Neuronal stem cell (in vitro differentiated cells): ENCODE measurements around the gene TULP4.

ENCODE experiments used
- DNase-seq: peaks from one replicate; pipeline ENCODE4 v3.0.0-alpha.2; 2013; ENCODE audit warnings: low spot score
- H2AFZ ChIP-seq: one replicate; pipeline ENCODE4 v1.6.1; 2013; ENCODE audit warnings: mild to moderate bottlenecking, low read length, inconsistent platforms
- H2AK5ac ChIP-seq: 2 replicates; pipeline ENCODE4 v1.6.1; 2013; ENCODE audit warnings: low read depth, mild to moderate bottlenecking, inconsistent platforms, low read length, moderate library complexity, mixed read lengths
- H2BK120ac ChIP-seq: 2 replicates; pipeline ENCODE4 v1.6.1; 2013; ENCODE audit warnings: low read depth, mild to moderate bottlenecking, inconsistent platforms, low read length, moderate library complexity, mixed read lengths
- H2BK12ac ChIP-seq: one replicate; pipeline ENCODE4 v1.6.1; 2013; ENCODE audit warnings: low read length, inconsistent platforms
- H2BK15ac ChIP-seq: 2 replicates; pipeline ENCODE4 v1.6.1; 2013; ENCODE audit warnings: mild to moderate bottlenecking, low read length, inconsistent platforms, mixed read lengths
- H2BK5ac ChIP-seq: one replicate; pipeline ENCODE4 v1.6.1; 2013; ENCODE audit warnings: inconsistent platforms, mild to moderate bottlenecking, low read length, moderate library complexity
- H3K14ac ChIP-seq: one replicate; pipeline ENCODE4 v1.6.1; 2013; ENCODE audit warnings: low read length, inconsistent platforms
- H3K18ac ChIP-seq: 2 replicates; pipeline ENCODE4 v1.6.1; 2013; ENCODE audit warnings: low read length, inconsistent platforms
- H3K23ac ChIP-seq: 2 replicates; pipeline ENCODE4 v1.6.1; 2013; ENCODE audit warnings: low read depth, mild to moderate bottlenecking, mixed read lengths, low read length, inconsistent platforms; ENCODE audit not compliant: poor library complexity
- H3K27ac ChIP-seq: replicated peaks from 3 replicates; pipeline ENCODE4 v1.5.1; 2013; ENCODE audit warnings: low read length, inconsistent platforms
- H3K27me3 ChIP-seq, 3 experiments: 2 replicates each; pipeline ENCODE4 v1.6.1; 2013; ENCODE audit warnings: low read length in 3 of 3, mild to moderate bottlenecking in 2 of 3, inconsistent platforms in 1 of 3, low read depth in 1 of 3, mixed read lengths in 1 of 3, moderate library complexity in 1 of 3; ENCODE audit not compliant: control insufficient read depth in 3 of 3, insufficient read depth in 3 of 3
- H3K36me3 ChIP-seq, 2 donors: replicated peaks in 1 of 2; 2 replicates each; pipeline ENCODE4 v1.6.1; 2013; ENCODE audit warnings: low read length in 2 of 2; ENCODE audit not compliant: control insufficient read depth in 2 of 2, insufficient read depth in 2 of 2
- H3K4ac ChIP-seq: 2 replicates; pipeline ENCODE4 v1.6.1; 2013; ENCODE audit warnings: inconsistent platforms, mild to moderate bottlenecking, low read length, moderate library complexity
- H3K4me1 ChIP-seq, 2 donors: 1 replicate in 1 of 2; 2 replicates in 1 of 2; pipeline ENCODE4 v1.6.1; 2013; ENCODE audit warnings: low read length in 2 of 2, low read depth in 1 of 2; ENCODE audit not compliant: control insufficient read depth in 2 of 2, insufficient read depth in 1 of 2
- H3K4me2 ChIP-seq: one replicate; pipeline ENCODE4 v1.6.1; 2013; ENCODE audit warnings: mild to moderate bottlenecking, low read length, inconsistent platforms; ENCODE audit not compliant: insufficient read depth, poor library complexity, severe bottlenecking
- H3K4me3 ChIP-seq, 2 donors: 2 replicates each; pipeline ENCODE4 v1.5.1; 2013; ENCODE audit warnings: low read length in 2 of 2, mild to moderate bottlenecking in 2 of 2, inconsistent platforms in 1 of 2, moderate library complexity in 1 of 2
- H3K79me1 ChIP-seq: one replicate; pipeline ENCODE4 v1.6.1; 2013; ENCODE audit warnings: low read depth, mild to moderate bottlenecking, inconsistent platforms, low read length, moderate library complexity
- H3K9ac ChIP-seq: one replicate; pipeline ENCODE4 v1.6.1; 2013; ENCODE audit warnings: mild to moderate bottlenecking, low read depth, low read length, inconsistent platforms; ENCODE audit not compliant: poor library complexity
- H3K9me3 ChIP-seq, 2 donors: replicated peaks in 1 of 2; 2 replicates each; pipeline versions ENCODE3 to v1.6.1; 2013; ENCODE audit warnings: low read length in 2 of 2, mild to moderate bottlenecking in 2 of 2, inconsistent platforms in 1 of 2, low read depth in 1 of 2, mixed read lengths in 1 of 2, moderate library complexity in 1 of 2; ENCODE audit not compliant: control insufficient read depth in 2 of 2, insufficient read depth in 1 of 2
- H4K8ac ChIP-seq: one replicate; pipeline ENCODE4 v1.6.1; 2013; ENCODE audit warnings: low read depth, mild to moderate bottlenecking, inconsistent platforms, low read length, moderate library complexity
- H4K91ac ChIP-seq: one replicate; pipeline ENCODE4 v1.6.1; 2013; ENCODE audit warnings: low read length, low read depth, mild to moderate bottlenecking, inconsistent platforms; ENCODE audit not compliant: poor library complexity
- WGBS, 2 donors: extraction: QIAGEN DNeasy Blood & Tissue Kit; methylation state at CpG; one replicate each; pipeline ENCODE4 v1.1.7; 2013; ENCODE audit warnings: missing lambda C conversion rate in 2 of 2, mixed read lengths in 1 of 2; ENCODE audit not compliant: insufficient read length in 2 of 2, insufficient replicate concordance in 1 of 2; ENCODE audit errors: extremely low coverage in 2 of 2; 5-methylcytosine and 5-hydroxymethylcytosine counted together

The TULP4 gene

GRCh38 chr6:158278004-158278403, 34.3 kb upstream of the TULP4 start:
- no peak overlapping the region for H3K18ac ChIP-seq
- H3K23ac ChIP-seq = no peak overlapping the region
- H3K4me3 ChIP-seq = no peak overlapping the region
- no peak overlapping the region for H2AK5ac ChIP-seq
- H4K8ac ChIP-seq = no peak overlapping the region
- no peak overlapping the region for H3K14ac ChIP-seq
- H2BK120ac ChIP-seq = no peak overlapping the region
- H4K91ac ChIP-seq = no peak overlapping the region
- H2BK15ac ChIP-seq = no peak overlapping the region
- H3K9ac ChIP-seq = no peak overlapping the region
- no peak overlapping the region for H2BK12ac ChIP-seq
- H3K9me3 ChIP-seq = no peaks in the 10 kb centered on the region
- no peak overlapping the region for H2AFZ ChIP-seq
- peaks cover 0 to 2% of the 10 kb centered on the region in 2 donors for H3K4me1 ChIP-seq
- no peak for DNase-seq
- peaks cover 1% of the 10 kb centered on the region for H3K79me1 ChIP-seq
- no CpG with 5 or more reads among the region's 2 CpGs for WGBS, 2 donors
- H3K36me3 ChIP-seq = peaks cover 2 to 33% of the 10 kb centered on the region in 2 donors
- H3K27me3 ChIP-seq = no peaks in the 10 kb centered on the region
- no peak overlapping the region for H3K4ac ChIP-seq
- no peak overlapping the region for H3K4me2 ChIP-seq
- H2BK5ac ChIP-seq = no peak overlapping the region
- H3K27ac ChIP-seq = no peak overlapping the region

- Histone ChIP-seq H3K4me3 (no peak overlapping the region), H3K27ac (no peak overlapping the region), H3K4me2 (no peak overlapping the region), H2BK120ac (no peak overlapping the region), H3K79me1 (no peaks in the 10 kb centered on the region), H3K18ac (no peak overlapping the region), H3K9ac (no peak overlapping the region), H3K9me3 (no peaks in the 10 kb centered on the region), H2BK12ac (no peak overlapping the region), H2AFZ (no peak overlapping the region), H3K27me3 (no peaks in the 10 kb centered on the region), H3K4me1 (peaks cover 0 to 2% of the 10 kb centered on the region in 2 donors), H3K4ac (no peak overlapping the region), H3K23ac (no peak overlapping the region), H3K14ac (no peak overlapping the region), H2AK5ac (no peak overlapping the region), H2BK5ac (no peak overlapping the region), H3K36me3 (peaks cover 0 to 22% of the 10 kb centered on the region in 2 donors), H4K91ac (no peak overlapping the region), H2BK15ac (no peak overlapping the region), H4K8ac (no peak overlapping the region)
- WGBS, 2 donors = no CpG with 5 or more reads among the region's 13 CpGs
- DNase-seq = no peak
Observed at GRCh38 chr6:158279615-158280014, 32.6 kb upstream of the TULP4 start.

DNA sequence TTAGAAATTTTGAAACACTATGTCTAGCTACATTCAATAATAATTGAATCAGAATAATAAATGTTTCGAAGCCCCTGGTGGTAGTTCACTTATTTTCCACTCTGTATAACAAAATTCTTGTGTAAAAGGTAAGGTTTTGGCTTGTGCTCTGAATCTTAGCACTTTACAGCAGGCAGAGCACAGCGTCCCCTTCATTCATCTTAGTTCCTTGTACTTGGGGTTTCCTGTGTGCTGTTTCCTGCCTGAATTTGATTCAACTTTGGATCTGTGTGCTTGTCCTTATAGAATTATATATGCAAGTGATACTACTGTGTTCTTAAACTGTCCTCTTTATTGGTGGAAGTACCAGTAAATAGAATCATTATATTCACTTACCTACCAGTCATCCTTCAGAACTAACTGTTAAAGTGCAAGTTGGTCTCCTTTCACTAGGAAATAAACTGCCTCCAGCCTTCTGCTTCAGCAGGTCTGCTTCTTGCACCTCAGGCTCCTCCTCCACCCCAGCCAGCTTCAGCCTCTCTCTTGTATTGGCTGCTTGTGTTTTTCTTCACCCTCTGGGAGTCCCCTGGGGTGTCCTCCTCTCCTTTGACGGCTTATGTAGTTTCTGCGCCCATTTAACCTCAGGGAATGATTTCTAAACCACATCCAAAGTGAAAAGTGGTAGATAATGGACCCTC, 28.8 kb upstream of the TULP4 start:
- Histone ChIP-seq H3K27me3 (no peaks in the 10 kb centered on the region), H2AK5ac (no peak overlapping the region), H3K27ac (peak overlapping the region; percentile 44), H3K4me3 (no peak overlapping the region), H3K9ac (no peak overlapping the region), H2BK5ac (no peak overlapping the region), H4K91ac (no peak overlapping the region), H3K14ac (no peak overlapping the region), H2AFZ (no peak overlapping the region), H2BK120ac (no peak overlapping the region), H3K4me2 (no peak overlapping the region), H2BK12ac (no peak overlapping the region), H3K79me1 (no peaks in the 10 kb centered on the region), H3K18ac (no peak overlapping the region), H3K23ac (no peak overlapping the region), H2BK15ac (no peak overlapping the region), H3K4me1 (peaks cover 5 to 9% of the 10 kb centered on the region in 2 donors), H3K4ac (no peak overlapping the region), H3K9me3 (no peaks in the 10 kb centered on the region), H4K8ac (no peak overlapping the region), H3K36me3 (peaks cover 0 to 25% of the 10 kb centered on the region in 2 donors)
- peak; percentile 21 for DNase-seq
- WGBS, 2 donors = no CpG with 5 or more reads among the region's 4 CpGs

GRCh38 chr6:158284007-158284875, 28.0 kb upstream of the TULP4 start:
- no CpG with 5 or more reads among the region's 11 CpGs for WGBS, 2 donors
- H2BK15ac ChIP-seq = no peak overlapping the region
- H3K4ac ChIP-seq = no peak overlapping the region
- H2BK5ac ChIP-seq = no peak overlapping the region
- H3K4me3 ChIP-seq = no peak overlapping the region
- no peak overlapping the region for H2BK120ac ChIP-seq
- no peak overlapping the region for H4K91ac ChIP-seq
- H3K23ac ChIP-seq = no peak overlapping the region
- no peak overlapping the region for H3K4me2 ChIP-seq
- no peak overlapping the region for H3K9ac ChIP-seq
- H3K14ac ChIP-seq = no peak overlapping the region
- no peak overlapping the region for H2AFZ ChIP-seq
- no peak overlapping the region for H4K8ac ChIP-seq
- no peaks in the 10 kb centered on the region for H3K9me3 ChIP-seq
- H3K27me3 ChIP-seq = no peaks in the 10 kb centered on the region
- peaks cover 5 to 9% of the 10 kb centered on the region in 2 donors for H3K4me1 ChIP-seq
- no peak overlapping the region for H2BK12ac ChIP-seq
- no peak overlapping the region for H2AK5ac ChIP-seq
- H3K18ac ChIP-seq = no peak overlapping the region
- peak overlapping the region; percentile 44 for H3K27ac ChIP-seq
- H3K36me3 ChIP-seq = peaks cover 0 to 23% of the 10 kb centered on the region in 2 donors
- H3K79me1 ChIP-seq = no peaks in the 10 kb centered on the region
- peak; percentile 15 for DNase-seq
